ENCODE measurements around the gene CMAS. TPM values are rescaled to one million over a fixed set of nuclear protein-coding genes. Genes with fewer than 3 reads are reported as not detected.
"Not testable (repeated sequence)": the region's sequence is repeated elsewhere in the genome, so short reads cannot be mapped to it uniquely, and the experiment has no call there.

CMAS gene
- total RNA-seq, result 34.6 TPM
- long read RNA-seq, transcript CMAS-201 (8 exons, 1,787 nt), result major isoform, 42 of 45 reads
- long read RNA-seq, partial matches to known transcripts, result 1 of 45 reads
- long read RNA-seq, other reads (novel, unspliced or antisense), result 1 of 45 reads

GRCh38 chr12:22046090-22046967 is at the start of gene CMAS:
TSS of gene CMAS (plus strand) at chr12:22046218. CDS start at chr12:22046304, 86 bp downstream.
- DNase-seq (ENCODE audit: missing footprints) (peak; percentile 88), ATAC-seq (peak; percentile 96)
- intact Hi-C loops (cut with DNase I), result loop anchor here (10.0 kb wide), 1 partner anchor 542 kb away; the partner anchor contains the start of genes GOLT1B and RECQL

- ATAC-seq (no peak), DNase-seq (ENCODE audit: missing footprints) (no peak)
- intact Hi-C loops (cut with DNase I), result loop anchor here (10.0 kb wide), 1 partner anchor 243 kb away; no protein-coding TSS in a partner anchor
Measured at GRCh38 chr12:21998295-21998694, 47.7 kb upstream of the CMAS start.

- no peak for ATAC-seq
- DNase-seq (ENCODE audit: missing footprints), result no peak
- intact Hi-C loops (cut with DNase I), result loop anchor here (10.0 kb wide), 1 partner anchor 244 kb away; no protein-coding TSS in a partner anchor
Measured at GRCh38 chr12:21998782-21999181, 47.2 kb upstream of the CMAS start.

GRCh38 chr12:22002430-22002829 is 43.6 kb upstream of the CMAS start:
- DNase-seq (ENCODE audit: missing footprints) (no peak), ATAC-seq (no peak)
- intact Hi-C loops (cut with DNase I), result no loop called here

- ATAC-seq; intact Hi-C loops (cut with DNase I); DNase-seq (ENCODE audit: missing footprints): not testable (repeated sequence)
Measured at GRCh38 chr12:22007794-22008193, 38.2 kb upstream of the CMAS start.

- ATAC-seq (no peak), DNase-seq (ENCODE audit: missing footprints) (no peak)
- intact Hi-C loops (cut with DNase I), result no loop called here
Measured at GRCh38 chr12:22008196-22008595, 37.8 kb upstream of the CMAS start.

- DNase-seq (ENCODE audit: missing footprints) (peak; percentile 20), ATAC-seq (peak; percentile 50)
- intact Hi-C loops (cut with DNase I), result loop anchor here (10.0 kb wide), 1 partner anchor 409 kb away; the partner anchor contains the start of gene GYS2
Measured at GRCh38 chr12:22014041-22014782, 31.8 kb upstream of the CMAS start.

- ATAC-seq (peak; percentile 39), DNase-seq (ENCODE audit: missing footprints) (no peak)
- intact Hi-C loops (cut with DNase I), result loop anchor here (10.0 kb wide), 1 partner anchor 410 kb away; the partner anchor contains the start of gene GYS2
Measured at GRCh38 chr12:22014783-22015144, 31.3 kb upstream of the CMAS start.

- DNase-seq (ENCODE audit: missing footprints), result no peak
- intact Hi-C loops (cut with DNase I), result loop anchor here (10.0 kb wide), 1 partner anchor 412 kb away; the partner anchor contains the start of gene GYS2
- no peak for ATAC-seq
Measured at GRCh38 chr12:22016982-22017381, 29.0 kb upstream of the CMAS start.

- ATAC-seq (no peak), DNase-seq (ENCODE audit: missing footprints) (no peak)
- intact Hi-C loops (cut with DNase I), result loop anchor here (2.0 to 10.0 kb wide), 2 partner anchors 320 to 414 kb away; partner anchors contain the start of gene GYS2
Measured at GRCh38 chr12:22018860-22019259, 27.2 kb upstream of the CMAS start.

GRCh38 chr12:22023489-22023888 is 22.5 kb upstream of the CMAS start:
- intact Hi-C loops (cut with DNase I); ATAC-seq; DNase-seq (ENCODE audit: missing footprints): not testable (repeated sequence)

GRCh38 chr12:22029491-22029890 is 16.5 kb upstream of the CMAS start:
- intact Hi-C loops (cut with DNase I), result no loop called here
- DNase-seq (ENCODE audit: missing footprints) (no peak), ATAC-seq (no peak)

- ATAC-seq (no peak), DNase-seq (ENCODE audit: missing footprints) (peak; percentile 37)
- intact Hi-C loops (cut with DNase I), result no loop called here
Measured at GRCh38 chr12:22029991-22030390, 16.0 kb upstream of the CMAS start.

GRCh38 chr12:22032732-22033131 is 13.3 kb upstream of the CMAS start:
- ATAC-seq (no peak), DNase-seq (ENCODE audit: missing footprints) (no peak)
- intact Hi-C loops (cut with DNase I), result no loop called here

GRCh38 chr12:22034709-22035506 is 11.1 kb upstream of the CMAS start:
- ATAC-seq (no peak), DNase-seq (ENCODE audit: missing footprints) (no peak)
- intact Hi-C loops (cut with DNase I), result no loop called here

GRCh38 chr12:22037947-22038346 is 8.1 kb upstream of the CMAS start:
- DNase-seq (ENCODE audit: missing footprints), result no peak
- intact Hi-C loops (cut with DNase I), result no loop called here
- ATAC-seq, result no peak

- intact Hi-C loops (cut with DNase I), result no loop called here
- DNase-seq (ENCODE audit: missing footprints) (no peak), ATAC-seq (no peak)
Measured at GRCh38 chr12:22038734-22039133, 7.3 kb upstream of the CMAS start.

GRCh38 chr12:22039361-22039760 is 6.7 kb upstream of the CMAS start:
- DNase-seq (ENCODE audit: missing footprints) (no peak), ATAC-seq (no peak)
- intact Hi-C loops (cut with DNase I), result no loop called here
